ENCODE data around the gene FOXP1.

GRCh38 chr3:71135373-71136088 is 448.0 kb downstream of the FOXP1 start:
- no peak for TF ChIP-seq POLR2AphosphoS5 (IDR thresholded peaks at IDR 0.05; ENCODE audit: low read depth, low read length)
- no peak for TF ChIP-seq POLR2A (IDR thresholded peaks at IDR 0.05; ENCODE audit: low read depth, low read length)

Data from GM12892 (cell line).